Epidermal melanocyte (primary cell): ENCODE data around the gene ZNF747.

Source experiments
- DNase-seq: peaks from one replicate; pipeline ENCODE4 v3.0.0; 2011; ENCODE audit warnings: low spot score; ENCODE audit not compliant: insufficient read length

Gene ZNF747

GRCh38 chr16:30519120-30520049, 15.3 kb downstream of the ZNF747 start:
- DNase-seq, result no peak

- DNase-seq, result no peak
Measured at GRCh38 chr16:30518552-30518951, 16.1 kb downstream of the ZNF747 start.

GRCh38 chr16:30515275-30515674, 19.4 kb downstream of the ZNF747 start:
- DNase-seq, result no peak

GRCh38 chr16:30511509-30511908, 23.1 kb downstream of the ZNF747 start:
- no peak for DNase-seq

- DNase-seq, result no peak
Measured at GRCh38 chr16:30510376-30510938, 24.2 kb downstream of the ZNF747 start.

- no peak for DNase-seq
Measured at GRCh38 chr16:30509081-30509765, 25.4 kb downstream of the ZNF747 start.

- no peak for DNase-seq
Measured at GRCh38 chr16:30503403-30504296, 31.0 kb downstream of the ZNF747 start.

- DNase-seq, result no peak
Measured at GRCh38 chr16:30499284-30499683, 35.4 kb downstream of the ZNF747 start.

GRCh38 chr16:30494709-30495108, 39.9 kb downstream of the ZNF747 start:
- no peak for DNase-seq

GRCh38 chr16:30493941-30494488, 40.6 kb downstream of the ZNF747 start:
- DNase-seq, result no peak

- DNase-seq, result peak; percentile 51
Measured at GRCh38 chr16:30491744-30492308, 42.8 kb downstream of the ZNF747 start.

GRCh38 chr16:30491229-30491628, 43.4 kb downstream of the ZNF747 start:
- DNase-seq, result no peak

GRCh38 chr16:30490210-30490609, 44.4 kb downstream of the ZNF747 start:
- no peak for DNase-seq

GRCh38 chr16:30488764-30489605, 45.7 kb downstream of the ZNF747 start:
- no peak for DNase-seq

- no peak for DNase-seq
Measured at GRCh38 chr16:30485818-30486436, 48.7 kb downstream of the ZNF747 start.

GRCh38 chr16:30484887-30485286, 49.8 kb downstream of the ZNF747 start:
- no peak for DNase-seq

- no peak for DNase-seq
Measured at GRCh38 chr16:30482366-30482765, 52.3 kb downstream of the ZNF747 start.

GRCh38 chr16:30481381-30481780, 53.3 kb downstream of the ZNF747 start:
- no peak for DNase-seq
